ENCODE results near the gene TESMIN. TPM values are rescaled to one million over a fixed set of nuclear protein-coding genes. Genes with fewer than 3 reads are reported as not detected.

The TESMIN gene
- total and polyA plus RNA-seq, 2 of the 4 experiments (the other 2 are of a cell fraction), result 0.90 to 2.2 TPM

GRCh38 chr11:68762481-68762880, 11.2 kb upstream of the TESMIN start:
- no peak overlapping the region for H3K56ac ChIP-seq (ENCODE audit: extremely low read depth, insufficient read depth, low read length)
- no peaks in the 10 kb centered on the region for H3K4me1 ChIP-seq (ENCODE audit: control insufficient read depth, insufficient read depth, low read length)
- 94% methylated on average over 5 of the region's 15 CpGs; no CpG with 5 or more reads in 1 of the 2 experiments for WGBS, 2 experiments (ENCODE audit: extremely low coverage in 2 of 2, insufficient read length in 1 of 2)
- H4K5ac ChIP-seq (ENCODE audit: low read depth, low read length), result no peak overlapping the region
- in situ Hi-C loops (cut with MboI; ENCODE audit: low sequenced_read_pairs), result no loop called here
- H2AK5ac ChIP-seq (ENCODE audit: low read depth, low read length), result no peak overlapping the region
- H4K91ac ChIP-seq (ENCODE audit: insufficient read depth, low read depth, low read length), result no peak overlapping the region
- H4K20me1 ChIP-seq (ENCODE audit: insufficient read depth, low read length), result no peaks in the 10 kb centered on the region
- CTCF ChIA-PET, result no interaction called here
- H2AK9ac ChIP-seq (replicated peaks; ENCODE audit: low read depth, low read length, poor library complexity), result no peak overlapping the region
- H3K27me3 ChIP-seq (ENCODE audit: control insufficient read depth, insufficient read depth, low read length), result no peaks in the 10 kb centered on the region
- no peak overlapping the region for H2BK15ac ChIP-seq (ENCODE audit: low read depth, low read length)
- no peak overlapping the region for H2BK20ac ChIP-seq (ENCODE audit: low read depth, low read length)
- no peak overlapping the region for H3K4me3 ChIP-seq (ENCODE audit: insufficient read depth, low read depth, low read length)
- no peak overlapping the region for H2BK5ac ChIP-seq (ENCODE audit: low read depth, low read length, poor library complexity, severe bottlenecking)
- H3K27ac ChIP-seq (ENCODE audit: insufficient read depth, low read length), result no peak overlapping the region
- peaks cover 40% of the 10 kb centered on the region for H3K36me3 ChIP-seq (ENCODE audit: control insufficient read depth, insufficient read depth, low read length)
- H3K9me1 ChIP-seq (ENCODE audit: insufficient read depth, low read length), result no peaks in the 10 kb centered on the region; the same call in 1 of the 2 replicates
- no peak overlapping the region for H3K14ac ChIP-seq (replicated peaks; ENCODE audit: low read depth, low read length)
- no peak overlapping the region for H3K18ac ChIP-seq (ENCODE audit: low read depth, low read length)
- no peak overlapping the region for H2BK120ac ChIP-seq (ENCODE audit: low read depth, low read length)
- intact Hi-C loops (cut with micrococcal nuclease), result no loop called here
- H3K9ac ChIP-seq (ENCODE audit: low read depth, low read length), result no peak overlapping the region
- no peaks in the 10 kb centered on the region for H3K79me1 ChIP-seq (ENCODE audit: low read depth in 1 of 2, low read length in 2 of 2)
- H3K4me2 ChIP-seq (ENCODE audit: low read depth, low read length), result no peak overlapping the region
- H3K4ac ChIP-seq (ENCODE audit: low read depth, low read length), result no peak overlapping the region
- POLR2A ChIA-PET (ENCODE audit: unreplicated experiment), result no interaction called here
- no peak for DNase-seq
- no peaks in the 10 kb centered on the region for H3K9me3 ChIP-seq (ENCODE audit: control insufficient read depth, insufficient read depth, low read length)
- H4K8ac ChIP-seq (ENCODE audit: low read depth in 2 of 2, low read length in 2 of 2), result no peak overlapping the region
- TF ChIP-seq SMC3 (IDR thresholded peaks at IDR 0.05; ENCODE audit: low read depth, low read length) (no peak), RCOR1 (IDR thresholded peaks at IDR 0.05; ENCODE audit: insufficient replicate concordance, low read length) (no peak), CHD1 (IDR thresholded peaks at IDR 0.05; ENCODE audit: low read depth, low read length) (no peak), MAZ (IDR thresholded peaks at IDR 0.05; ENCODE audit: borderline replicate concordance, low read depth, low read length) (no peak), ELK1 (IDR thresholded peaks at IDR 0.05; ENCODE audit: borderline replicate concordance, low read depth, low read length) (no peak), CTCF (conservative IDR thresholded peaks at IDR 0.05; ENCODE audit: low read depth, low read length) (no peak), MXI1 (IDR thresholded peaks at IDR 0.05; ENCODE audit: borderline replicate concordance, low read depth, low read length) (no peak), USF2 (IDR thresholded peaks at IDR 0.05; ENCODE audit: low read depth, low read length) (no peak), FOS (IDR thresholded peaks at IDR 0.05; ENCODE audit: low read depth, low read length) (no peak), NFE2L2 (IDR thresholded peaks at IDR 0.05; ENCODE audit: low read depth, low read length) (no peak), MAFK (IDR thresholded peaks at IDR 0.05; ENCODE audit: low read depth, low read length) (no peak), CEBPB (IDR thresholded peaks at IDR 0.05; ENCODE audit: low read depth, low read length) (no peak), RAD21 (IDR thresholded peaks at IDR 0.05; ENCODE audit: low read length) (no peak), RFX5 (IDR thresholded peaks at IDR 0.05; ENCODE audit: low read depth, low read length) (no peak), BHLHE40 (IDR thresholded peaks at IDR 0.05; ENCODE audit: low read depth, low read length) (no peak), POLR2A (IDR thresholded peaks at IDR 0.05; ENCODE audit: low read depth, low read length) (no peak)
- H3K23ac ChIP-seq (ENCODE audit: low read depth, low read length), result no peak overlapping the region
- dilution Hi-C loops (cut with HindIII; ENCODE audit: low sequenced_read_pairs, unreplicated experiment), result no loop called here
- BruUV-seq (replicated peaks), result no TSS peak
- no peak overlapping the region for H2AFZ ChIP-seq (replicated peaks; ENCODE audit: low read length, poor library complexity)
- ATAC-seq (ENCODE audit: low read depth), result no peak

Measured in IMR-90 (cell line).